Tibial nerve (tissue), 4 donors: ENCODE data around the gene FAM237A. TPM values are rescaled to one million over a fixed set of nuclear protein-coding genes. Genes with fewer than 3 reads are reported as not detected.

Source experiments
- DNase-seq, 2 donors: peaks; one replicate each; pipeline ENCODE4 v3.0.0-alpha.2; 2019; ENCODE audit warnings: low spot score in 2 of 2
- H3K27ac ChIP-seq, 4 donors: fragments of 200-600 bp; sonication (generic) in 3 of 4; one replicate each; pipeline ENCODE4 v1.5.1; 2017 to 2019; ENCODE audit warnings: mild to moderate bottlenecking in 1 of 4
- H3K27me3 ChIP-seq, 2 donors: fragments of 200-600 bp; sonication (generic) in 1 of 2; one replicate each; pipeline versions ENCODE4 v1.5.1 to v1.6.0; 2017 to 2019
- H3K36me3 ChIP-seq, 3 donors: fragments of 200-600 bp; sonication (generic); one replicate each; pipeline ENCODE4 v1.5.1; 2018 to 2019
- H3K4me1 ChIP-seq, 4 donors: fragments of 200-600 bp; sonication (generic) in 3 of 4; one replicate each; pipeline ENCODE4 v1.5.1; 2017 to 2019
- H3K4me3 ChIP-seq, 4 donors: fragments of 200-600 bp; sonication (generic) in 3 of 4; one replicate each; pipeline ENCODE4 v1.5.1; 2017 to 2019; ENCODE audit warnings: mild to moderate bottlenecking in 1 of 4, moderate library complexity in 1 of 4
- H3K9me3 ChIP-seq, 4 donors: fragments of 200-600 bp; sonication (generic) in 3 of 4; one replicate each; pipeline ENCODE4 v1.5.1; 2017 to 2019
- CTCF ChIP-seq, 5 experiments: fragments of 200-600 bp in 3 of 5; fragments of 450-650 bp in 2 of 5; sonication (generic) in 3 of 5; IDR thresholded peaks; one replicate each; pipeline ENCODE4 v1.5.1; 2016 to 2019; ENCODE audit warnings: antibody characterized with exemption in 5 of 5, mild to moderate bottlenecking in 3 of 5, moderate library complexity in 2 of 5
- EP300 ChIP-seq, 2 donors: sonication (generic); formaldehyde crosslinking; IDR thresholded peaks; one replicate each; pipeline ENCODE4 v1.6.1; 2017; ENCODE audit warnings: antibody characterized with exemption in 2 of 2, mild to moderate bottlenecking in 1 of 2
- POLR2A ChIP-seq, 2 donors: fragments of 450-650 bp; IDR thresholded peaks; one replicate each; pipeline ENCODE4 v1.6.1; 2017; ENCODE audit warnings: antibody characterized with exemption in 2 of 2, mild to moderate bottlenecking in 2 of 2, moderate library complexity in 2 of 2
- WGBS, 2 donors: methylation state at CpG; one replicate each; pipeline ENCODE4 v1.1.5; 2018; 5-methylcytosine and 5-hydroxymethylcytosine counted together
- total RNA-seq, 4 donors: library from RNA; depleted of rRNA; stranded (reverse); fragments of >200 nt; gene quantifications; one replicate each; pipeline ENCODE4 v1.1.0, GENCODE V29; 2016

FAM237A gene
- total RNA-seq, 4 donors from 2014 or later = not detected

- Histone ChIP-seq H3K27me3 (no peaks in the 10 kb centered on the region), H3K27ac (no peak overlapping the region), H3K9me3 (no peaks in the 10 kb centered on the region), H3K4me1 (no peaks in the 10 kb centered on the region), H3K36me3 (no peaks in the 10 kb centered on the region), H3K4me3 (no peak overlapping the region)
- 59 to 73% methylated on average over 2 of the region's 2 CpGs for WGBS, 2 donors
- TF ChIP-seq POLR2A (IDR thresholded peaks at IDR 0.05) (no peak), EP300 (IDR thresholded peaks at IDR 0.05) (no peak), CTCF (IDR thresholded peaks at IDR 0.05) (no peak)
- DNase-seq = no peak
These were observed 16.2 kb upstream of the FAM237A start for GRCh38 chr2:206626108-206626507.

GRCh38 chr2:206627632-206628031 lies 14.7 kb upstream of the FAM237A start:
- no peaks in the 10 kb centered on the region for H3K27me3 ChIP-seq
- H3K27ac ChIP-seq = no peak overlapping the region
- H3K4me1 ChIP-seq = no peaks in the 10 kb centered on the region
- no peaks in the 10 kb centered on the region for H3K36me3 ChIP-seq
- no peak for DNase-seq
- no peaks in the 10 kb centered on the region for H3K9me3 ChIP-seq
- TF ChIP-seq CTCF (IDR thresholded peaks at IDR 0.05) (no peak), EP300 (IDR thresholded peaks at IDR 0.05) (no peak), POLR2A (IDR thresholded peaks at IDR 0.05) (no peak)
- no peak overlapping the region for H3K4me3 ChIP-seq

- TF ChIP-seq POLR2A (IDR thresholded peaks at IDR 0.05) = no peak
- no peak for TF ChIP-seq CTCF (IDR thresholded peaks at IDR 0.05)
- TF ChIP-seq EP300 (IDR thresholded peaks at IDR 0.05) = no peak
- Histone ChIP-seq H3K27ac (no peak overlapping the region), H3K9me3 (no peaks in the 10 kb centered on the region), H3K4me3 (no peak overlapping the region), H3K4me1 (no peaks in the 10 kb centered on the region), H3K36me3 (no peaks in the 10 kb centered on the region), H3K27me3 (no peaks in the 10 kb centered on the region)
- DNase-seq = no peak
- WGBS, 2 donors = 83 to 86% methylated on average over 3 of the region's 3 CpGs
These were observed 10.9 kb upstream of the FAM237A start for GRCh38 chr2:206631340-206631739.

GRCh38 chr2:206635015-206635414 lies 7.3 kb upstream of the FAM237A start:
- Histone ChIP-seq H3K4me1 (no peaks in the 10 kb centered on the region), H3K36me3 (no peaks in the 10 kb centered on the region), H3K27me3 (no peaks in the 10 kb centered on the region), H3K9me3 (no peaks in the 10 kb centered on the region), H3K4me3 (no peak overlapping the region), H3K27ac (no peak overlapping the region)
- WGBS, 2 donors = 77 to 80% methylated on average over 1 of the region's 1 CpG
- TF ChIP-seq POLR2A (IDR thresholded peaks at IDR 0.05) (no peak), CTCF (IDR thresholded peaks at IDR 0.05) (no peak), EP300 (IDR thresholded peaks at IDR 0.05) (no peak)
- DNase-seq = no peak

GRCh38 chr2:206639636-206640035 lies 2.7 kb upstream of the FAM237A start:
- TF ChIP-seq EP300 (IDR thresholded peaks at IDR 0.05) = no peak
- TF ChIP-seq POLR2A (IDR thresholded peaks at IDR 0.05) = no peak
- TF ChIP-seq CTCF (IDR thresholded peaks at IDR 0.05) = no peak
- 22 to 23% methylated on average over 2 of the region's 2 CpGs for WGBS, 2 donors

More at GRCh38 chr2:206639636-206640035, 2.7 kb upstream of the FAM237A start:
- DNase-seq = no peak
- H3K9me3 ChIP-seq = peaks cover 0 to 5% (median 0%) of the 10 kb centered on the region in 4 donors
- H3K27me3 ChIP-seq = peaks cover 0 to 22% of the 10 kb centered on the region in 2 donors
- no peak overlapping the region for H3K4me3 ChIP-seq
- H3K4me1 ChIP-seq = peaks cover 0 to 8% (median 0%) of the 10 kb centered on the region in 4 donors
- no peak overlapping the region for H3K27ac ChIP-seq
- H3K36me3 ChIP-seq = no peaks in the 10 kb centered on the region
